Vagina (tissue), 2 donors: Measurements from ENCODE around the gene ARHGEF4.

Experiments used
- CTCF ChIP-seq, 3 experiments: fragments of 450-650 bp in 2 of 3; fragments of 200-600 bp in 1 of 3; sonication (generic) in 1 of 3; IDR thresholded peaks; one replicate each; pipeline ENCODE4 v1.5.1; 2017 to 2019; ENCODE audit warnings: antibody characterized with exemption in 3 of 3, mild to moderate bottlenecking in 2 of 3, moderate library complexity in 2 of 3
- POLR2A ChIP-seq, 2 donors: fragments of 450-650 bp; IDR thresholded peaks; one replicate each; pipeline ENCODE4 v1.6.1; 2017; ENCODE audit warnings: antibody characterized with exemption in 2 of 2, mild to moderate bottlenecking in 2 of 2, moderate library complexity in 2 of 2

GRCh38 chr2:130916438-130916705, 79.7 kb downstream of the ARHGEF4 start:
- TF ChIP-seq CTCF (IDR thresholded peaks at IDR 0.05) = no peak
- no peak for TF ChIP-seq POLR2A (IDR thresholded peaks at IDR 0.05)
